ENCODE data around the gene ARRB1.

ARRB1 gene

GRCh38 chr11:75268626-75269366, 82.7 kb downstream of the ARRB1 start:
- Histone ChIP-seq H3K27ac (ENCODE audit: low read depth, low read length, poor library complexity, severe bottlenecking) (no peak overlapping the region), H3K9me2 (ENCODE audit: low read depth, low read length) (no peaks in the 10 kb centered on the region), H4K20me1 (ENCODE audit: insufficient read depth, low read length) (no peaks in the 10 kb centered on the region), H3K27me3 (ENCODE audit: insufficient read depth, low read length) (no peaks in the 10 kb centered on the region; the same call in 1 of the 2 replicates), H3K79me2 (ENCODE audit: insufficient read depth, low read length) (no peaks in the 10 kb centered on the region), H3K4me1 (ENCODE audit: insufficient read depth, low read length, severe bottlenecking) (no peaks in the 10 kb centered on the region), H3K4me2 (ENCODE audit: low read length) (no peak overlapping the region), H2AFZ (ENCODE audit: low read length) (no peak overlapping the region), H3K9ac (ENCODE audit: low read length) (no peak overlapping the region), H3K36me3 (ENCODE audit: insufficient read depth, low read length) (no peaks in the 10 kb centered on the region), H3K4me3 (ENCODE audit: low read depth, low read length, poor library complexity, severe bottlenecking) (no peak overlapping the region), H3K9me3 (ENCODE audit: low read length) (no peaks in the 10 kb centered on the region), H3F3A (ENCODE audit: insufficient read depth, low read length) (no peaks in the 10 kb centered on the region)
- TF ChIP-seq, protein P1, sequence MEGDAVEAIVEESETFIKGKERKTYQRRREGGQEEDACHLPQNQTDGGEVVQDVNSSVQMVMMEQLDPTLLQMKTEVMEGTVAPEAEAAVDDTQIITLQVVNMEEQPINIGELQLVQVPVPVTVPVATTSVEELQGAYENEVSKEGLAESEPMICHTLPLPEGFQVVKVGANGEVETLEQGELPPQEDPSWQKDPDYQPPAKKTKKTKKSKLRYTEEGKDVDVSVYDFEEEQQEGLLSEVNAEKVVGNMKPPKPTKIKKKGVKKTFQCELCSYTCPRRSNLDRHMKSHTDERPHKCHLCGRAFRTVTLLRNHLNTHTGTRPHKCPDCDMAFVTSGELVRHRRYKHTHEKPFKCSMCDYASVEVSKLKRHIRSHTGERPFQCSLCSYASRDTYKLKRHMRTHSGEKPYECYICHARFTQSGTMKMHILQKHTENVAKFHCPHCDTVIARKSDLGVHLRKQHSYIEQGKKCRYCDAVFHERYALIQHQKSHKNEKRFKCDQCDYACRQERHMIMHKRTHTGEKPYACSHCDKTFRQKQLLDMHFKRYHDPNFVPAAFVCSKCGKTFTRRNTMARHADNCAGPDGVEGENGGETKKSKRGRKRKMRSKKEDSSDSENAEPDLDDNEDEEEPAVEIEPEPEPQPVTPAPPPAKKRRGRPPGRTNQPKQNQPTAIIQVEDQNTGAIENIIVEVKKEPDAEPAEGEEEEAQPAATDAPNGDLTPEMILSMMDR (IDR thresholded peaks at IDR 0.05; ENCODE audit: low read length), result no peak
- no peak for TF ChIP-seq EZH2 (IDR thresholded peaks at IDR 0.05; ENCODE audit: borderline replicate concordance, low read length)

DNA sequence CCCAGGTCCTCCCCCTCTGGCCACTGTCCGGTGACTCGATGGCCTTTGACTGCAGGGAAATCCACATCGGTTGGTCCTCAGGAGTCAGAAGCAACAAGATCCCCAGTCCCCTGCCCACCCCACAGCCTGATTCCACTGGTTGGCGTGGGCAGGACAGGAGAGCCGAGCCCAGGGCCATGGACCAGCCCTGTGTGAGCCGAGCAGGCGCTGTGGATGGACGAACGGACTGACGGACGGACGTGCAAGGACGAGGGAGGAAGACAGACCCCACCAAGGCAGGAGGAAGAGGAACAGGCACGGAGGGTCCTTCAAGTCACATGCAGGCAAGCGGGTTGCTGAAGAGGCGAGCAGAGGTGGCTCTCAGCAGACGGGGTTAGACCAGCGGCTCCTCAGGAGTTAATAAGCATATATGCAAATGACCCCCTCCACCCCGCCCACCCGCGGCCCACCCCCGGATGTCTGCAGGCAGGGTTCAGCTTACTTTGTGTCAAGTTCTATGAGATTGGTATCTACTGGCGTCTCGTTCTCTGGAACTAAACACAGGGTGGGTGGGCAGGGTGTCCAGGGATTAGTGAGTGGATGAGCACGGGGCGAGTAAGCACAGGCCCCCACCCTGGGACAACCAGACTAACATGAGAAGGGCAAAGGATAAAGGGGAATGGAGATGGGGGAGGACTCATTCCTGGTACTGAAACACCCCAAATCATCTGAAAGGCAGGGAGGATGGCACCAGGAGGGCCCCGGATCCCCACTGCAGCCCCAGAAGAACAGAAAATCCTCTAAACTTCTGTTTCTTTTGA, 84.1 kb downstream of the ARRB1 start:
- no peak overlapping the region for H3K9ac ChIP-seq (ENCODE audit: low read length)
- H3K4me3 ChIP-seq (ENCODE audit: low read depth, low read length, poor library complexity, severe bottlenecking), result no peak overlapping the region
- TF ChIP-seq EZH2 (IDR thresholded peaks at IDR 0.05; ENCODE audit: borderline replicate concordance, low read length), result no peak
- TF ChIP-seq, protein P1 (IDR thresholded peaks at IDR 0.05; ENCODE audit: low read length), result no peak
- H3K27me3 ChIP-seq (ENCODE audit: insufficient read depth, low read length), result no peaks in the 10 kb centered on the region; the same call in 1 of the 2 replicates
- H3K36me3 ChIP-seq (ENCODE audit: insufficient read depth, low read length), result no peaks in the 10 kb centered on the region
- H2AFZ ChIP-seq (ENCODE audit: low read length), result no peak overlapping the region
- H3K9me2 ChIP-seq (ENCODE audit: low read depth, low read length), result no peaks in the 10 kb centered on the region
- no peaks in the 10 kb centered on the region for H4K20me1 ChIP-seq (ENCODE audit: insufficient read depth, low read length)
- no peak overlapping the region for H3K27ac ChIP-seq (ENCODE audit: low read depth, low read length, poor library complexity, severe bottlenecking)
- no peaks in the 10 kb centered on the region for H3F3A ChIP-seq (ENCODE audit: insufficient read depth, low read length)
- H3K4me2 ChIP-seq (ENCODE audit: low read length), result no peak overlapping the region
- H3K9me3 ChIP-seq (ENCODE audit: low read length), result no peaks in the 10 kb centered on the region
- H3K79me2 ChIP-seq (ENCODE audit: insufficient read depth, low read length), result no peaks in the 10 kb centered on the region
- no peaks in the 10 kb centered on the region for H3K4me1 ChIP-seq (ENCODE audit: insufficient read depth, low read length, severe bottlenecking)

DNA sequence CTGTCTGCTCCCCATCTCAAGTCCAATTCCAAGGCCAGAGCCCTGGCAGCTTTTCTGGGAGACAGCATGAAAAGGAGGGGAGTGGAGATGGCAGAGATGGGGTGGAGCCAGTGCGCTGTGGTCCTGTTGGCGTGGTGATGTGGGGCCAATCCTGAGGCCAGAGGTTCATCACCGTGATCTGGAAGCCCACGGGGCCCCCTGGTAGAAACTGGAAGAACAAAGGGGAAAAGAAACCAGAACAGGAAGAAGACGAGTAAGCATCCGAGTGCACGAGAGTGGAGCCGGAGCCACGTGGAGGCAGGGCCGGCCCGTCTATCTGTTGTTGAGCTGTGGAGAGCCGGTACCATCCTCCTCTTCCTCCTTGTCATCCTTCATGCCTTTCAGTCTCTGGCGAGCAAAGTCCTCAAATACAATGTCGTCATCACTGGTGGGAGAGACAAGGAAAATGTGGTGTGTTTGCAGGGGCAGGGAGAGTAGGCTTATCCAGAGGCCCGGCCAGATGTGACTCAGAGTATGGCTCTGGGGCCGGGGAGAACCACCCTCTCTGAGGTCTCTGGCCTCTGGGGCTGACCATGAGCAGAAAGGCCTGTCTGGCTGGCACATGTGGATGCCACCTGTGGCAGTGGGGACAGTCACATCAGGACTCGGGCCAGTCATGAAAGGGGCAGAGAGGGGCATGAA, 85.5 kb downstream of the ARRB1 start:
- Histone ChIP-seq H3K4me2 (ENCODE audit: low read length) (no peak overlapping the region), H3K4me1 (ENCODE audit: insufficient read depth, low read length, severe bottlenecking) (no peaks in the 10 kb centered on the region), H2AFZ (ENCODE audit: low read length) (no peak overlapping the region), H3K27me3 (ENCODE audit: insufficient read depth, low read length) (no peaks in the 10 kb centered on the region; the same call in 1 of the 2 replicates), H3K79me2 (ENCODE audit: insufficient read depth, low read length) (no peaks in the 10 kb centered on the region), H3F3A (ENCODE audit: insufficient read depth, low read length) (no peaks in the 10 kb centered on the region), H3K27ac (ENCODE audit: low read depth, low read length, poor library complexity, severe bottlenecking) (no peak overlapping the region), H3K9ac (ENCODE audit: low read length) (no peak overlapping the region), H3K36me3 (ENCODE audit: insufficient read depth, low read length) (no peaks in the 10 kb centered on the region), H3K9me2 (ENCODE audit: low read depth, low read length) (no peaks in the 10 kb centered on the region), H3K9me3 (ENCODE audit: low read length) (no peaks in the 10 kb centered on the region), H4K20me1 (ENCODE audit: insufficient read depth, low read length) (no peaks in the 10 kb centered on the region), H3K4me3 (ENCODE audit: low read depth, low read length, poor library complexity, severe bottlenecking) (no peak overlapping the region)
- TF ChIP-seq, protein P1 (IDR thresholded peaks at IDR 0.05; ENCODE audit: low read length), result no peak
- no peak for TF ChIP-seq EZH2 (IDR thresholded peaks at IDR 0.05; ENCODE audit: borderline replicate concordance, low read length)

All from OCI-LY1 (cell line).